HCT116 (cell line): ENCODE results near the gene PIP4K2C. TPM values are rescaled to one million over a fixed set of nuclear protein-coding genes. Genes with fewer than 3 reads are reported as not detected.

ENCODE experiments used
- ATAC-seq: fragments of 200-7000 bp; cut with Tn5 transposase; 2 replicates; pipeline ENCODE4 v1.9.1; 2020; ENCODE audit warnings: mild to moderate bottlenecking, moderate library complexity
- BruUV-seq: library from RNA; stranded (reverse); fragments of 400-500 nt; replicated peaks from 2 replicates; lab custom pipeline; 2021; lab: Mats Ljungman, UMichigan
- CTCF ChIA-PET: fragments of 300-600 bp; sonication (Branson Sonifier 250); formaldehyde crosslinking; loops from one replicate; lab custom pipeline; 2021; ENCODE audit warnings: antibody characterized with exemption; lab: Charles Lee
- POLR2A ChIA-PET: fragments of 300-600, 350-600 bp; sonication (Branson Sonifier 250); formaldehyde crosslinking; loops from one replicate; lab custom pipeline; 2021; ENCODE audit warnings: antibody characterized with exemption; lab: Charles Lee
- RAD21 ChIA-PET, 2 experiments: fragments of 300-600 bp; sonication (Branson Sonifier 250); formaldehyde crosslinking; loops; one replicate each; lab custom pipeline; 2023; ENCODE audit warnings: low total read pairs in 2 of 2; ENCODE audit not compliant: uncharacterized antibody in 2 of 2, unreplicated experiment in 2 of 2, low non-redundant PET in 1 of 2; lab: Charles Lee
- DNase-seq: peaks from one replicate; pipeline ENCODE4 v3.0.0-alpha.2; 2010; ENCODE audit warnings: low read depth, low spot score
- H2AFZ ChIP-seq: fragments of 200-600 bp; shearing (Covaris generic), sonication (generic); 2 replicates; pipeline ENCODE4 v1.6.1; 2017; ENCODE audit warnings: low read depth, mixed run types, mixed read lengths, antibody characterized with exemption, low read length; ENCODE audit not compliant: poor library complexity, severe bottlenecking
- H3K27ac ChIP-seq: 2 replicates; pipeline ENCODE4 v1.5.1; 2012; ENCODE audit warnings: low read depth, low read length
- H3K27me3 ChIP-seq: fragments of 200-600 bp; sonication (generic); 2 replicates; pipeline ENCODE4 v1.6.1; 2016; ENCODE audit warnings: mixed run types, low read length, mixed read lengths; ENCODE audit not compliant: insufficient read depth
- H3K36me3 ChIP-seq, 2 experiments: fragments of 200-500 bp in 1 of 2; fragments of 200-600 bp in 1 of 2; sonication (Bioruptor generic) in 1 of 2; sonication (generic) in 1 of 2; 2 replicates each; pipeline versions ENCODE4 v1.5.1 to v1.6.1; 2014 to 2016; ENCODE audit warnings: low read length in 2 of 2, inconsistent platforms in 1 of 2, mixed read lengths in 1 of 2, mixed run types in 1 of 2; ENCODE audit not compliant: insufficient read depth in 2 of 2, control insufficient read depth in 1 of 2
- H3K4me1 ChIP-seq, 2 experiments: fragments of 200-600 bp in 1 of 2; sonication (generic) in 1 of 2; 2 replicates each; pipeline versions ENCODE4 v1.5.1 to v1.6.1; 2012 to 2017; ENCODE audit warnings: low read length in 2 of 2, inconsistent platforms in 1 of 2, mild to moderate bottlenecking in 1 of 2, mixed read lengths in 1 of 2, mixed run types in 1 of 2, moderate library complexity in 1 of 2; ENCODE audit not compliant: insufficient read depth in 2 of 2, control insufficient read depth in 1 of 2
- H3K4me2 ChIP-seq: fragments of 200-600 bp; sonication (generic); 2 replicates; pipeline ENCODE4 v1.6.1; 2017; ENCODE audit warnings: mixed run types, low read length, mixed read lengths
- H3K4me3 ChIP-seq, 2 experiments: fragments of 200-600 bp in 1 of 2; sonication (generic) in 1 of 2; replicated peaks in 1 of 2; 2 replicates each; pipeline ENCODE4 v1.5.1; 2011 to 2016; ENCODE audit warnings: low read length in 2 of 2, control low read depth in 1 of 2, low read depth in 1 of 2, mild to moderate bottlenecking in 1 of 2, mixed read lengths in 1 of 2, mixed run types in 1 of 2
- H3K79me2 ChIP-seq: fragments of 200-600 bp; sonication (generic); 2 replicates; pipeline ENCODE4 v1.6.1; 2017; ENCODE audit warnings: mild to moderate bottlenecking, mixed run types, low read length, moderate library complexity, mixed read lengths; ENCODE audit not compliant: insufficient read depth
- H3K9ac ChIP-seq: fragments of 200-600 bp; sonication (generic); 2 replicates; pipeline ENCODE4 v1.6.1; 2016; ENCODE audit warnings: low read length, mixed read lengths
- H3K9me2 ChIP-seq: fragments of 200-600 bp; sonication (generic), shearing (Covaris generic); 2 replicates; pipeline ENCODE4 v1.6.1; 2017; ENCODE audit warnings: mixed run types, mild to moderate bottlenecking, moderate library complexity; ENCODE audit not compliant: insufficient read depth
- H3K9me3 ChIP-seq, 2 experiments: fragments of 200-500 bp in 1 of 2; fragments of 200-600 bp in 1 of 2; sonication (Bioruptor generic) in 1 of 2; sonication (generic) in 1 of 2; 2 replicates each; pipeline ENCODE4 v1.6.1; 2014 to 2017; ENCODE audit warnings: low read length in 2 of 2, mixed read lengths in 2 of 2, inconsistent platforms in 1 of 2, low read depth in 1 of 2, mild to moderate bottlenecking in 1 of 2, mixed run types in 1 of 2, moderate library complexity in 1 of 2; ENCODE audit not compliant: control insufficient read depth in 1 of 2, insufficient read depth in 1 of 2
- H4K20me1 ChIP-seq: fragments of 200-600 bp; sonication (generic), shearing (Covaris generic); 2 replicates; pipeline ENCODE4 v1.6.1; 2017; ENCODE audit warnings: mixed run types, mild to moderate bottlenecking, moderate library complexity; ENCODE audit not compliant: insufficient read depth
- CBX3 ChIP-seq: IDR thresholded peaks from 2 replicates; pipeline ENCODE4 v1.6.1; 2012; ENCODE audit warnings: low read depth
- ELF1 ChIP-seq: IDR thresholded peaks from 2 replicates; pipeline ENCODE4 v1.6.1; 2012; ENCODE audit warnings: low read depth, borderline replicate concordance
- POLR2A ChIP-seq: IDR thresholded peaks from 2 replicates; pipeline ENCODE4 v1.7.0; 2011; ENCODE audit warnings: borderline replicate concordance; ENCODE audit not compliant: insufficient read depth, insufficient read length; ENCODE audit errors: extremely low read depth
- TCF7L2 ChIP-seq: IDR thresholded peaks from 2 replicates; pipeline ENCODE4 v1.7.0; 2011; ENCODE audit warnings: borderline replicate concordance, inconsistent platforms; ENCODE audit not compliant: insufficient read depth, insufficient read length; ENCODE audit errors: extremely low read depth
- intact Hi-C: fragments of 100-400 bp; cut with micrococcal nuclease; formaldehyde crosslinking; loops from 2 replicates; pipeline ENCODE4 v1.10.0; 2022
- total RNA-seq: library from RNA; stranded (reverse); gene quantifications from one replicate; pipeline ENCODE4 v1.2.1, GENCODE V29; 2021; ENCODE audit not compliant: unreplicated experiment
- TF ChIP-seq, protein P1 (sequence below): IDR thresholded peaks from 2 replicates; pipeline ENCODE4 v1.6.1; 2011; ENCODE audit warnings: mild to moderate bottlenecking, low read length, moderate library complexity; ENCODE audit not compliant: insufficient replicate concordance; ENCODE audit errors: extremely low read depth
- TF ChIP-seq, protein P2 (sequence below): IDR thresholded peaks from 2 replicates; pipeline ENCODE4 v1.6.1; 2012
- TF ChIP-seq, protein P3 (sequence below): IDR thresholded peaks from 2 replicates; pipeline ENCODE4 v1.6.1; 2012

Gene PIP4K2C
- total RNA-seq, 1 experiment from 2014 or later: 38.4 TPM

GRCh38 chr12:57620936-57621496 is 30.0 kb downstream of the PIP4K2C start:
- no peak for ATAC-seq
- H2AFZ ChIP-seq: no peak overlapping the region
- CTCF ChIA-PET: no interaction called here

More at GRCh38 chr12:57620936-57621496, 30.0 kb downstream of the PIP4K2C start:
- no peaks in the 10 kb centered on the region for H3K9me3 ChIP-seq
- no peaks in the 10 kb centered on the region for H3K4me1 ChIP-seq
- H3K9ac ChIP-seq: no peak overlapping the region
- H4K20me1 ChIP-seq: no peaks in the 10 kb centered on the region
- DNase-seq: no peak
- intact Hi-C loops: loop anchor here (1.0 kb wide), 1 partner anchor 38 kb away; no protein-coding TSS in a partner anchor
- H3K4me2 ChIP-seq: no peak overlapping the region
- no peak overlapping the region for H3K4me3 ChIP-seq
- POLR2A ChIA-PET: no interaction called here
- no TSS peak for BruUV-seq
- no peaks in the 10 kb centered on the region for H3K9me2 ChIP-seq
- no peaks in the 10 kb centered on the region for H3K79me2 ChIP-seq
- TF ChIP-seq, protein P1, sequence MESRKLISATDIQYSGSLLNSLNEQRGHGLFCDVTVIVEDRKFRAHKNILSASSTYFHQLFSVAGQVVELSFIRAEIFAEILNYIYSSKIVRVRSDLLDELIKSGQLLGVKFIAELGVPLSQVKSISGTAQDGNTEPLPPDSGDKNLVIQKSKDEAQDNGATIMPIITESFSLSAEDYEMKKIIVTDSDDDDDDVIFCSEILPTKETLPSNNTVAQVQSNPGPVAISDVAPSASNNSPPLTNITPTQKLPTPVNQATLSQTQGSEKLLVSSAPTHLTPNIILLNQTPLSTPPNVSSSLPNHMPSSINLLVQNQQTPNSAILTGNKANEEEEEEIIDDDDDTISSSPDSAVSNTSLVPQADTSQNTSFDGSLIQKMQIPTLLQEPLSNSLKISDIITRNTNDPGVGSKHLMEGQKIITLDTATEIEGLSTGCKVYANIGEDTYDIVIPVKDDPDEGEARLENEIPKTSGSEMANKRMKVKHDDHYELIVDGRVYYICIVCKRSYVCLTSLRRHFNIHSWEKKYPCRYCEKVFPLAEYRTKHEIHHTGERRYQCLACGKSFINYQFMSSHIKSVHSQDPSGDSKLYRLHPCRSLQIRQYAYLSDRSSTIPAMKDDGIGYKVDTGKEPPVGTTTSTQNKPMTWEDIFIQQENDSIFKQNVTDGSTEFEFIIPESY: no peak
- no peak for TF ChIP-seq TCF7L2
- TF ChIP-seq, protein P2, sequence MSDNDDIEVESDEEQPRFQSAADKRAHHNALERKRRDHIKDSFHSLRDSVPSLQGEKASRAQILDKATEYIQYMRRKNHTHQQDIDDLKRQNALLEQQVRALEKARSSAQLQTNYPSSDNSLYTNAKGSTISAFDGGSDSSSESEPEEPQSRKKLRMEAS: no peak
- no peak for TF ChIP-seq ELF1
- TF ChIP-seq, protein P3, sequence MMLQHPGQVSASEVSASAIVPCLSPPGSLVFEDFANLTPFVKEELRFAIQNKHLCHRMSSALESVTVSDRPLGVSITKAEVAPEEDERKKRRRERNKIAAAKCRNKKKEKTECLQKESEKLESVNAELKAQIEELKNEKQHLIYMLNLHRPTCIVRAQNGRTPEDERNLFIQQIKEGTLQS: no peak
- no peak for TF ChIP-seq POLR2A
- no peak for TF ChIP-seq CBX3
- RAD21 ChIA-PET: no interaction called here
- H3K27ac ChIP-seq: no peak overlapping the region
- no peaks in the 10 kb centered on the region for H3K36me3 ChIP-seq
- H3K27me3 ChIP-seq: peaks cover 4% of the 10 kb centered on the region; the same call in 1 of the 2 replicates
